ENCODE results near the gene CD200R1.

- TF ChIP-seq CTCF (IDR thresholded peaks at IDR 0.05) (no peak), EP300 (IDR thresholded peaks at IDR 0.05) (no peak), POLR2A (IDR thresholded peaks at IDR 0.05) (no peak)
Measured at GRCh38 chr3:112965656-112966055, 9.2 kb downstream of the CD200R1 start.
